GM18907 (cell line): Measurements from ENCODE around the gene SLC35B2.
A peak's percentile ranks its signal among the peaks of the same experiment; 100 is the strongest.

ENCODE experiments used
- ATAC-seq: cut with Tn5 transposase; IDR thresholded peaks from one replicate; pipeline ENCODE4 v1.9.1; 2021; ENCODE audit warnings: mild to moderate bottlenecking, moderate library complexity; ENCODE audit not compliant: unreplicated experiment

Gene SLC35B2

DNA sequence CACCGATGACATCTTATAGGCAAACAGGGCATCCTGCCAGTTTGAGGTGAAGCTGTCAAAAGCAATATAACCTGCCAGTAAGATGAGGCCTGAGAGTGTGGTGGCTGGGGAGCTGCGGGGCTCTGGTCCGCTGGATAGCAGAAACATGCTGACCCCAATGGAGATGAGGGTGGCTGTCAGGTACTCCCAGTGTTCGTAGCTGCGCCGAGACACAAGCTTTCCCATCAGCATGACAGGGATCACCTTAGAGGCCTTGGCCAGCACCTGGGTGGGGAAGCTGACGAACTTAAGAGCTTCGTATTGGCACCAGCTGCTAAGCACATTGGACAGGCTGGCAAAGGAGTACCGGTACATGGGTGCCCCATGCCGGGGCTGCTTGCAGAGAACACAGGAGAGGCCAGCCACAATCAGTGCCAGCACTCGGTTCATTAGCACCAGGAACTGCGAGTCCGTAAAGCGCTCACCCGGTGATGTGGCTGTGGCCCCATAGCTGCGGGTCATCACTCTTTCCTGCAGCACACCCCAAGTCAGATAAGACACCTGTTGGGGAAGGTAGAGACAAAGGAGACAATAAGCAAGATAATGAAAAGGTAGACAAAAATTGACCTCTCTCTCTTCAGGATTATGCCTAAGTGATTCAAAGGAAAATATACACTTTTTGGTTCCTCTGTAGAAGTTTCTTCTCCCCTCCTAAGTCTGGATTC is 2.1 kb downstream of the SLC35B2 start:
- ATAC-seq = no peak

GRCh38 chr6:44254191-44255104 is 2.9 kb downstream of the SLC35B2 start:
- no peak for ATAC-seq

DNA sequence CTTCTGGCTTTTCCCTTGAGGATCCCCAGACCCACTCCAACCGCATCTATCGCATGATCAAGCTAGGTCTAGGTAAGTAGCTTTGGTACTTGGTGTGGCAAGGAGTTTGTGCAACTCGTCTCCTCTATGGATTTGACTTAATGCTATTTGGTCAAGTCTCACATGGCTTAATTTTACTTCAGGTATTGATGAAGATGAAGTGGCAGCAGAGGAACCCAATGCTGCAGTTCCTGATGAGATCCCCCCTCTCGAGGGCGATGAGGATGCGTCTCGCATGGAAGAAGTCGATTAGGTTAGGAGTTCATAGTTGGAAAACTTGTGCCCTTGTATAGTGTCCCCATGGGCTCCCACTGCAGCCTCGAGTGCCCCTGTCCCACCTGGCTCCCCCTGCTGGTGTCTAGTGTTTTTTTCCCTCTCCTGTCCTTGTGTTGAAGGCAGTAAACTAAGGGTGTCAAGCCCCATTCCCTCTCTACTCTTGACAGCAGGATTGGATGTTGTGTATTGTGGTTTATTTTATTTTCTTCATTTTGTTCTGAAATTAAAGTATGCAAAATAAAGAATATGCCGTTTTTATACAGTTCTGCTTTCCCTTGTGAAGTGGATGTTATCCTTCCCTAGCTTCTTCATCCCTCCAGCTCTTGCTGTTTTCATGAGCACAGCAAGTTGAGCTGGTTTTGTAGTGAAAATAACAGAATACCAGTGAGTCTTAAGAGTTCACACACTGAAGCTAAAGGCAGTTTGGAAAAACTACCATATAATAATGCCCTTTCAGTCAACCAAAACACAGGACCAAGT is 3.8 kb downstream of the SLC35B2 start:
- ATAC-seq = no peak

DNA sequence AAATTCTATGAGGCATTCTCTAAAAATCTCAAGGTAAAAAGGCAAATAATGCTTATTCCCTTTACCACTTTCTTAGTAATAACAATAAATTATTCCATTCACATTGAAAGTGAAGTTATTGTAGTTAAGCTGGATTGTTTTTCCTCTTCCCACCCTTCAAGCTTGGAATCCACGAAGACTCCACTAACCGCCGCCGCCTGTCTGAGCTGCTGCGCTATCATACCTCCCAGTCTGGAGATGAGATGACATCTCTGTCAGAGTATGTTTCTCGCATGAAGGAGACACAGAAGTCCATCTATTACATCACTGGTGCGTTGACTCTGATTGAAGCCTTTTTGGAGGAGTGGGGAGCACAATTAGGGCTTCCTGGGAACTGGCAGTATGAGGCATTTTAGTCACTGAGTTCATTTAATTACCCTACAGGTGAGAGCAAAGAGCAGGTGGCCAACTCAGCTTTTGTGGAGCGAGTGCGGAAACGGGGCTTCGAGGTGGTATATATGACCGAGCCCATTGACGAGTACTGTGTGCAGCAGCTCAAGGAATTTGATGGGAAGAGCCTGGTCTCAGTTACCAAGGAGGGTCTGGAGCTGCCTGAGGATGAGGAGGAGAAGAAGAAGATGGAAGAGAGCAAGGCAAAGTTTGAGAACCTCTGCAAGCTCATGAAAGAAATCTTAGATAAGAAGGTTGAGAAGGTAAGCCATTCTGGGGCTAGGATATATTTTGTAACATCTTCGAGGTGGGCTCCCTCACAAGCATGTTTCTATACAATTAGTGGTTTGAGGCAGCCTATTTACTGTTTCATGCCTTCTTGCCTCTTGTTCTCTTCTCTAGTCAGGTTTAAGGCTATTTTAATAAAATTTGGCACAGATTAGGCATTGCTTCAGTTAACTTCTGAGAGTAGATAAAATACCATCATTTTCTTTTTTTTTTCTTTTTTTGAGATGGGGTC is 5.5 kb downstream of the SLC35B2 start:
- ATAC-seq = no peak

DNA sequence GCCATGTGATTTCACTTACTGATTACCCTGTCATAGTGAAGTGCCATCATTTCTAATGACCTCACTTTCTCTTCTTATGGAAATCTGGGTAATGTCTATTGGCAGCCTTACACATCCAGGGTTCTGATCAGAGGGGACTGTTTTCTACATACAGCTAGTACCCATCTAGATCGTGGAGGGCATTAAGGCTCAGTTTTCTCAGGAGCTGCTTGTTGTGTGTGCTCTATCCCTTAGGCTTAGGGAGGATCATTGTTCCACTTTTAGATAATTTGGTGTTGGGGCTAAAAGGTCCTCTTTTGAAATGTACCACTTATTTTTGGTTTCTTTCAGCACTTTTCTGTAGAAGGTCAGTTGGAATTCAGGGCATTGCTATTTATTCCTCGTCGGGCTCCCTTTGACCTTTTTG is 6.6 kb downstream of the SLC35B2 start:
- no peak for ATAC-seq

DNA sequence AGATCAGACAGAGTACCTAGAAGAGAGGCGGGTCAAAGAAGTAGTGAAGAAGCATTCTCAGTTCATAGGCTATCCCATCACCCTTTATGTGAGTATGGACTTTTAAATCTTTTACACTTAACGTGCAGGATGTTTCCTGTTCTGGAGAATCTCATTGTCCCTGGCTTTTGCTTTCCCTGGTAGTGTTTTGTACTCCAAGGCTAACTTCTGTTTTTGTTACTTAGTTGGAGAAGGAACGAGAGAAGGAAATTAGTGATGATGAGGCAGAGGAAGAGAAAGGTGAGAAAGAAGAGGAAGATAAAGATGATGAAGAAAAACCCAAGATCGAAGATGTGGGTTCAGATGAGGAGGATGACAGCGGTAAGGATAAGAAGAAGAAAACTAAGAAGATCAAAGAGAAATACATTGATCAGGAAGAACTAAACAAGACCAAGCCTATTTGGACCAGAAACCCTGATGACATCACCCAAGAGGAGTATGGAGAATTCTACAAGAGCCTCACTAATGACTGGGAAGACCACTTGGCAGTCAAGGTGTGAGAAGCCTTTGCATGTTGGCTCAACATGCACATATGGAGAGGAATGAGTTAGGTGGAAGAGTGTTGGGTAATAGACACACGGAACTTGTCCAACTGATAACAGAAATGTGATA is 7.1 kb downstream of the SLC35B2 start:
- no peak for ATAC-seq

- no peak for ATAC-seq
These were observed 8.1 kb downstream of the SLC35B2 start for GRCh38 chr6:44249082-44249748.

GRCh38 chr6:44248579-44248978 is 8.7 kb downstream of the SLC35B2 start:
- ATAC-seq = no peak

DNA sequence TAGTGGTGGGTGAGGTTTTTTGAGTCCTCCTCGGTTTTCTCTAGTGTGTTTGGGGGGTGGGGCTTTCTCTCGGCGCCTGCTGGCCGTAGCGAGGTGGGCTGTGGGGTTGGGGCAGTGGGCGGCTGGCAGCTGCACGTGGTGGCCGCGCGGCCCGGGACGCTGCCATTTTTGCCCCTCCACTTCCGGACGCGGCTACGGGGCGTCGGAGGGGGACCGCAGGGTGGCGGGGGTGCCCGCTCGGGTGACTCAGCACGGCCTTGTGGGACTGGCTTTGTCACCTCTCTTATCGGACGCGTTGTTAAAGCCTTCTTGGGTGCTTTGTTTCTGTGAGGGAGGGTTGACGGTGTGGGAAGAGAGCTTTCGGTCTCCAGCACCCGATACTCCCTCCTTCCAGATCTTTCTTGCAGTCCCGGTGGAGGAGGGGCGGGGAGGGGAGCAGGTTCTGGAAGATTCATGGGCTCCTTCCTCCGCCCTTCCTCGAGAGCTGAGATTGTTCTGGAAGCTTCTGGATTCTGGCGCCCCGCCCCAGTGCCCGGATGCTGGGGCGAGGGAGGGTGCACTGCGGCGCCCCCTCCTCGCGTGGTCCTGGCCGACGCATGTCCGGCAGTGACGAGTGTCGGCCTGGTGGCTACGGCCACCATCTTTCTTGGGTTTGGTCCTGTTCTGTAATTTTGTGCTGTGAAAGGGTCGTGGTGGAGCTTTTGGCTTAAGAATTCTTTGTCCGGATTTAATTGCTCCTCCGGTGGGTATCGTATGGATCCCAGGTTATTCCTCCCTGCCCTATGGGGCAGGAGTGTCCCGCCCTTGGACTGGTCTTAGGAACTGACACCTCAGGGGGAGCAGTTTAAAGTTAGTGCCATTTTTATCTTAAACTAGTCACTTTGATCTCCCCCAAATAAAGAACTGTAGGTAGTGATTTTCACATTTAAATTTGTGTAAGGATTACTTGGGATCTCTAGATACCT is 9.7 kb downstream of the SLC35B2 start:
- peak; percentile 26 for ATAC-seq

DNA sequence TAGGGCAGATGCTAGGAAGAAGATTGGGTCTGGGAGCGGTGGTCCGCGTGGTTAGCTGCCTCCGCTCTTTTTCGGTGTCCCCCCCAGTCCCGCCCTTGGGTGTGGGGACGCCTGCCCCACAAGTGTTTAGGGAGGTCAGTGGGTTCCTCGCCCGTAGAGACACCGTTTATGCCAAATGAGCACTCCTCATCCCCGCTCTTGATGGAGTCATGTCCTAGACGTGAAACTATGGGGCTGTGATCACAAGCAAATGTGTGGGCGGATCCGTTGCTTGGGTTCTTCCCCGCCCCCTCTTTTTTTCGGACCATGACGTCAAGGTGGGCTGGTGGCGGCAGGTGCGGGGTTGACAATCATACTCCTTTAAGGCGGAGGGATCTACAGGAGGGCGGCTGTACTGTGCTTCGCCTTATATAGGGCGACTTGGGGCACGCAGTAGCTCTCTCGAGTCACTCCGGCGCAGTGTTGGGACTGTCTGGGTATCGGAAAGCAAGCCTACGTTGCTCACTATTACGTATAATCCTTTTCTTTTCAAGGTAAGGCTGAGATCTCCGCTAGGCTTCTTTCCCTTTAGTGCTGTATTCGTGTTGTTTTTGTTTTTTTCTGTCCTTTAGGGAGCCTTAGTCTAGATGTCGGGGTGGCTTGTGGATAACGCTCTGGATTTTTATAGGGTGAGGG is 10.5 kb downstream of the SLC35B2 start, which contains the start of gene HSP90AB1:
TSS of gene HSP90AB1 (plus strand) at position 439 of the 675 bp plus-strand sequence. CDS start 1,529 bp downstream, outside the sequence.
- ATAC-seq = peak; percentile 68

- peak; percentile 59 for ATAC-seq
These were observed 11.2 kb downstream of the SLC35B2 start for GRCh38 chr6:44245912-44246662.

- no peak for ATAC-seq
These were observed 11.9 kb downstream of the SLC35B2 start for GRCh38 chr6:44245391-44245911.

- no peak for ATAC-seq
These were observed 14.0 kb downstream of the SLC35B2 start for GRCh38 chr6:44243345-44243744.

DNA sequence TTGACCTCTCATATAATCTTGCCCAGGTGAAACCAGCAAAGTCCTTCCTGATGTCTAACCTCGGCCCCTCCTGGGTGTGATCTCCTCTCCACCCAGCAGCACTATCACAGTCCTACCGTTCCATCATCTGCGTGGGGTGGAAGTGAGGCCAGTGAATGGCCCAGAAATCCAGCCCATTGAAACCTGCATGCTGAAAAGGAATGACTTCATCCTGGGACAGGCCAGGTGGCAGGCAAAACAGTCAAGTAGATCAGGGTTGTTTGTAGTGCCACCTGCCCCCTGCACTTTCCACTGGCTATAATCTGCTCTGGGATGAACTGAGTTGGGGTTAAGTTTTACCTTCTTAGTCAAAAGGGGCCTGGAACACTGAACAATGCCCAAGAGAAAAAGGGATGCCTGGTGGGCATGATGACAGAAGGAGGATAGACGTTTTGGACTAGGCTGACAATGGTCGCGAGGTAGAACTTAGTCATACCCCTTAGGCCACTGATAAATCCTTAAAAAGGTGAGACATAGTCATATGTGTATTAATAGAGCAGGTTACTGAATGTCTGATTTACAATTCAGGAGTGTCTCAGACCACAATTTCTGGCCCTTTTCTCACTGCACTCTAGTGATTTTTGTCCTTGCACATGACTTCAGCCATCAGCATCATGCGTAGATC is 18.5 kb downstream of the SLC35B2 start:
- no peak for ATAC-seq

- ATAC-seq = peak; percentile 76
These were observed 19.4 kb downstream of the SLC35B2 start for GRCh38 chr6:44237813-44238433.
